HG03520 (cell line): Measurements from ENCODE around the gene OR10G3.
"Not testable (repeated sequence)": the region's sequence is repeated elsewhere in the genome, so short reads cannot be mapped to it uniquely, and the experiment has no call there.

Experiments
- ATAC-seq: cut with Tn5 transposase; IDR thresholded peaks from one replicate; pipeline ENCODE4 v1.9.1; 2021; ENCODE audit warnings: mild to moderate bottlenecking, moderate library complexity; ENCODE audit not compliant: unreplicated experiment

The OR10G3 gene, protein sequence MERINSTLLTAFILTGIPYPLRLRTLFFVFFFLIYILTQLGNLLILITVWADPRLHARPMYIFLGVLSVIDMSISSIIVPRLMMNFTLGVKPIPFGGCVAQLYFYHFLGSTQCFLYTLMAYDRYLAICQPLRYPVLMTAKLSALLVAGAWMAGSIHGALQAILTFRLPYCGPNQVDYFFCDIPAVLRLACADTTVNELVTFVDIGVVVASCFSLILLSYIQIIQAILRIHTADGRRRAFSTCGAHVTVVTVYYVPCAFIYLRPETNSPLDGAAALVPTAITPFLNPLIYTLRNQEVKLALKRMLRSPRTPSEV

DNA sequence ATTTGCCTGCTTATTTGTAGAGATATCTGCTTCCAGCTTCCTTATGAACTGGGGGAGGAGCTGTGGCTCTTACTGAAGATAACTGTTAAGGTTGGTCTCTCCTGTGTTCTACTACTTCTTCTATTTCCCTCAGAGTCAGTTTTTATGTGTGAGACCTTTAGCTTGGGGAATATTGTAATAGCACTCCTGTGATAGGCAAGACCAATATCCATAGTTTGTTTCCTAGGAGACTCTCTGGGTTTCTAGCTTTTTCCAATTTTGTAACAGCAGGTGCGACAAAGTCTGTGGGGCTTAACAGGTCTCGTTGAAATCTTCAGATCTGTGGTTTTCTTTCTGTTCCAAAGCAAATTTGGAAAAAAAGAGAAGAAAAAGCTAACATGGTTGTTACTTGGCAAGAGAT lies at the start of gene OR10G3:
Gene OR10G3, minus strand, starts transcription at position 101 of the 400 bp plus-strand sequence. CDS start 9,332 bp downstream, outside the sequence.
- no peak for ATAC-seq

DNA sequence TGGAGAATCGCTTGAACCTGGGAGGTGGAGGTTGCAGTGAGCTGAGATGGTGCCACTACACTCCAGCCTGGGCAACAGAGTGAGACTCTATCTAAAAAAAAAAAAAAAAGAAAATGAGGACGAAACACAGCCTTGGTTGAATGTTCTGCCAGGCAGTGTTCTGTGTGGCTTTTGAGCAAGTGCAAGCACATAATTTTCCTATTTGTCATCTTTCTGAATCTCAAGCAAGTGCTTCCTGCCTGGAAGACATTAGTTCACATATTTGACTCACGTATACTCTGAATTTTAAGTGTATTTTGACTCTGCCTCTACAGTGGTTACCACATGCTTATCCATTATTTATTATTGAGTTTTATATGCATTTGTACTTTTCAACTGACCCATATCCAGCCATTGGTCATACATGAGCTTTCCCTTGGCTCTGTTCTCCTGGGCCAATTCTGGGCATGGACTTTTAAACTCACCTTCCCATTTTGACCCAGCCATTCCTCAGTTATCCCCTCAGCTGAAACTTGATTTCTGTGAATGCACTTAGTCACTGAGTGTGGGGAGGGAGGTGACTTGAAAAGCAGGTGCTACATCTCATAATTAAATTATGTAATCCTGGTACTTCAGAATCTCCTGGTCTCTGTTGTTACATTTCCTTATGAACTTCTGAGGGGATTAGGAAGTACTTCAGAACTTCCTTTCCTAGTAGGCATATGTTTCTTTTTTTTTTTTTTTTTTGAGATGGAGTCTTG lies 46.8 kb upstream of the OR10G3 start:
- ATAC-seq, result no peak

DNA sequence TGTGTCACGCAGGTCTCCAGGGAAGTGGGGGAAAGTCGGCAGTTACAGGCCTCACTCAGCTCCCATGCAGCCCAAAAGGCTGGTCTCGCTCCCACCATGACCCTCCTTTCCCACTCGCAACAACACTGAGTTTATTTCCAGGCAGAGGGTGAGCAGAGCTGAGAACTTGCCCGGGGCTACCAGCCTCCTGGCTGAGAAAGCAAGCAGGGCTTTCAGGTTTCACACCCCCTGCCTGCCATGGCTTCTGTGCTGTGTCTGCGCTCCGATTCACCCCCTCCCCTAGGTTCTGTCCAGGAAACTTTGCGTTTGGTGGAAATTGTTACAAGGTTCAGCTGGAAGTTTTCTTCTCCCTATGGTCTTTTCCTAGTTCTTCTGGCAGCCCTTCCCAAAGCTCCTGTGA lies 37.7 kb upstream of the OR10G3 start:
- no peak for ATAC-seq

DNA sequence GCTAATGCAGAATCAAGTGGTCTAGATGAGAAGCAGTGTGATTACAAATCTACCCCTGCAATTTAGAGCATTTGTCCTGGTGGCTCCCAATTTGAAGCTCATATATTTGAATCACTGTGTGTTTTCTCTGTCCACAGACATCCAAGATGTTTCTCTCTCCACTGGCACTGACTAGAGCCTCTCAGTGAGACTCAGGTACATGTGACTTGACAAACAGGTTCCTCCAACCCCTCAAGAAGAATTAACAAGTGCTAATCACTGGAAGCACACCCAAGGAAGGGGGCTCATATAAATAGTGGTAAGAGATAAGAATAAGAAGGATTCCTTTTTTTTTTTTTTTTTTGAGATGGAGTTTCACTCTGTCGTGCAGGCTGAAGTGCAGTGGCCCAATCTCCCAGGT lies 34.4 kb upstream of the OR10G3 start:
- ATAC-seq, result no peak

DNA sequence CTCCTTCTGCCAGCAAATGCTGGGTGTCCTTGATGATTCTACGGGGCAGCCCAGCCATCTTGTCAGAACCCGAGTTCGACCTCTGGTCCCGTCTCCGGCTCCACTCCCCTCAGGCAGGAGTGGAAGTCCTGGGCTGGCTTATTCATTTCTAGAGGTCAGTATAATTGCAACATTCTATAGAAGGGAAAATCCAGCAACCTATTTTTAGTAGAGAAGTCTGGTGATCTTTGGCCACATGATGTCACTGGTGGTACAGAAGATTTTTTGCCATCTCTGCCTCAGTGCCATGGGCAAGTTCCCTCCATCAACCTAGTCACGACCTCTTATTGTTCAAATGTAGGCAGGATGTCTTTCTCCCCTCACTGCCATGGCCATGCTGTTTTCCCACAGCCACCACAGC lies 32.4 kb upstream of the OR10G3 start:
- ATAC-seq, result no peak

DNA sequence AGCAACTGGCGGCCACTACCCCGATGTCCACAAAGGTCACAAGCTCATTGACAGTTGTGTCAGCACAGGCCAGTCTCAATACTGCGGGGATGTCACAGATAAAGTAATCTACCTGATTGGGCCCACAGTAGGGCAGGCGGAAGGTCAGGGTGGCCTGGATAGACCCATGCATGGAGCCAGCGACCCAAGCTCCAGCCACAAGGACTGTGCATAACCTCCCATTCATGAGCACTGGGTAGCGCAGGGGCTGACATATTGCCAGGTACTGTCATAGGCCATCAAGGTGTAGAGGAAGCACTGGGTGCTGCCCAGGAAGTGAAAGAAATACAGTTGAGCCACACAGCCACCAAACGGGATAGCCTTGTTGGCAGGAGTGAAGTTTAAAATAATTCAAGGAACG lies 22.3 kb upstream of the OR10G3 start:
- not testable (repeated sequence) for ATAC-seq

DNA sequence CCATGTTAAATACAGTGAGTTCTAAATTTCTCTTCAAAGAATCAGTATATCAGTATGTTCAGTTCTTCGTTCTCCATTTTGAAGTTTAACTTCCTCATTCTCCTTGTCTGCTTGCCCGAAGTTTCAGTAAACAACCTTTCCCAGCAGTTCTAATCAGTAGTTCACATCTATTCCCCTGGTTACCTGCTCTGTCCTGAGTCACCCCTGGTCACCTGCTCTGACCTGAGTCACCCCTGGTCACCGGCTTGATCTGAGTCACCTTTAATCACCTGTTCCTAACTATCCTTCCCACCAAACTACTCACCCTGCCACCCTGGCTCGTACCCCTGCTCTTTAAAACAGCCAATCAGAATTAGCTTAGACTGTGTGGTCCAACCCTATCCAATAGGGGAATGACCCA lies 9.4 kb upstream of the OR10G3 start:
- no peak for ATAC-seq

DNA sequence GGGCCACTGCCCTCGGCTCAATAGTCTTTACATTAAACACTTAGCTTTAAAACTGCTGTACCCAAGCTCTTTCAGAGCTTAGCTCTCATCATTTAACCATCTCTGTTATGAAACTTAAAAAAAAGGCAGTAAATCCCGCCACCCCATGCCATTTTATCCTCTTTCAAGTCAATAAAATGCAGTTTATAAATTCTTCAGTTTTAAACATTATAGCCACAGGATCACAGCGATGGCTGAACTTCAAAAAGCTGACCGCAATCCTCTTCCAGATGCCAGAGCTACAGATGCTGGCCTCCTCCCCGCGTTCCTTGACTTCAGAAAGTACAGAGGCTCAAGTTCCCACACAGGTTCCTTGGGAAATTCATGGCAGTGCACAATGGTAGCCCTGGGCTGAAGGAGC lies 4.2 kb downstream of the OR10G3 start:
- no peak for ATAC-seq

DNA sequence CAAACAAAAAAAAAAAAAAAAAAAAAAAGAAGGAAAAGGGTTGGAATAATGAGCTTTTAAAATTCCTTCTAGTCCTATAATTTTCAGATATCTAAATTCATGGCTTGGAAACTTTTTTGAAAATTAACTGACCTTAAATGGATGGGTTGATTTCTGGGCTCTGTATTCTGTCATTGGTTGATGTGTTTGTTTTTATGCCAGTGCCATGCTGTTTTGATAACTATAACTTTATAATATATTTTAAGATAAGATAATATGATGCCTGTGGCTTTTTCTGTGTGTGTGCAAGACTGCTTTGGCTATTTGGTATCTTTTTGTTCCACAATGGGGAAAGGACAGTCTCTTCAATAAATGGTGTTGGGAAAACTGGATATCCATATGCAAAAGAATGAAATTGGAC lies 7.3 kb downstream of the OR10G3 start:
- ATAC-seq, result no peak

DNA sequence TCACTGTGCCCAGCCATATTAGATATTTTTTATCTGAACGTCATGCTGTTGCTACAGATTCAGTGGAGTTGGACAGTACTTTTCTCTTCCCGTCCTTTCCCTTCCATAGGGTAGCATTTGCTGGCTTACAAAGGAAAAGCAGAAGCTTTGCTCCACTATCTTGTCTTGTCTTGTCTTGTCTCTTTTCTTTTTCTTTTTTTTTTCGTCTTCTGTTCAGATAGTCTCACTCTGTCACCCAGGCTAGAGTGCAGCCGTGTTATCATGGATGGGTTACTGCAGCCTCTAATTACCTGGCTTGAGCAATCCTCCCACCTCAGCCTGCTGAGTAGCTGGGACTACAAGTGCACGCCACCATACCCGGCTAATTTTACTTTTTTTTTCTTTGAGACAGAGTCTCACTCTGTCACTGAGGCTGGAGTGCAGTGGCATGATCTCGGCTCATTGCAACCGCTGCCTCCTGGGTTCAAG lies 21.1 kb downstream of the OR10G3 start:
- no peak for ATAC-seq

DNA sequence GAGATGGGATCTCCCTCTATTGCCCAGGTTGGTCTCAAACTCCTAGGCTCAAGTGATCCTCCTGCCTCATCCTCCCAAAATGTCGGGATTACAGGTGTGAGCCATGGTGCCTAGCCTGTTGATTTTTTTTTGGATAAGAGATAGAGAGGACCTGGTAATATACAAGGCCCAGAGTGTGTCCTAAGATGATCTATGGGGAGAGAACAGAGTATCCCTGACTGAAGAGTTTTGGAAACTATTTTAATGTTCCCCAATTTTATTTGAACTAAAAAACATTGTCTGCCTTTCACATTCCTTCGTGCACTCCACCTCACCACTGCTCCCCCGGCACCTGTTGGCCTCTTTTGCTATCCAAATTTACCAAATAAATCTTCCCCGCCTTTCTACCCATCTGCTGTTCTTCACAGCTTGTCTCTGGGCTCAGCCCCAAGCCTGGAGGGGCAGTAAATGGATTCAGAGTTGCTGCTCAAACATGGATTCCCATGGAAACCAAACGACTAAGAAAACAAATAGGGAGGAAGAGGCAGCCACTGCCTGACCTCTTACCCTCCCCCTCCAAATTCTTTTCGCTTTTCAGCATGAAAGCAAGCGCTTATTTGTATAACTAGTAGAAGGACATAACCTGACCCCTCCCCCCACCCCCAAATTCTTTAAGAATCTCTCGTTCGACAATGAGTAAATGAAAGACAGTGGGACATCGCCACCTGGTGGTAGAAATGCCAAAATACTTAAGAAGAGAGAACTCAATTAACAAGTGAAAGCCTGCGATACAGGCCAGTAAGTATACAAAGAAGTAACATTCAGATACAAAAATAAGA lies 22.6 kb downstream of the OR10G3 start:
- peak; percentile 46 for ATAC-seq

DNA sequence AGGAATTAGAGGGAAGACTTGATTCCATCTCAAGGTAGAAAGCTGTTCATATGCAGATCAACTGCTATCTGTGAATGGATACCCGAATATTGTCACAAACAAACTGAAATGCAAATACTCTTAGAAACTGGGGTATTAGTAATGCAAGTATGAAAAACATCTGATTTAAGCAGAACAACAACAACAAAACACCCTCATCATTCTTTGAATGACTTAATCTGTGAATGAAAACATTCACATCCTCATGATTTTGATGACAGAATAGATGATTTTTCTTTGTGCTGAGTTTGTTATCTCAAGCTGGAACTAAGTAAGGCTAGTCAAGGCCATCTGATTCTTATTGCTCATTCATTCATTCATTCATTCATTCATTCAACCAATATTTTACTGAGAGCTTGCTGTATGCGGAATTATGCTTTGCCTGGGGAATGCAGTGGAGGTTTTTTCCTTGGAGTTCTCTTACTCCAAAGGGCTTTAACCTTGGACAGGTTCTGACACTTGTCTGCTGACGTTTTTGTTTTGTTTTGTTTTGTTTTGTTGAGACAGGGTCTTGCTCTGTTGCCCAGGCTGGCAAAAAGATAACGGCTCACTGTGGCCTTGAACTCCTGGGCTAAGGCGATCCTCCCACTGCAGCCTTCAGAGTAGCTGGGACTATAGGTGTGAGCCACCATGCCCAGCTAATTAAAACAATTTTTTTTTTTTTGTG lies 23.3 kb downstream of the OR10G3 start:
- no peak for ATAC-seq

DNA sequence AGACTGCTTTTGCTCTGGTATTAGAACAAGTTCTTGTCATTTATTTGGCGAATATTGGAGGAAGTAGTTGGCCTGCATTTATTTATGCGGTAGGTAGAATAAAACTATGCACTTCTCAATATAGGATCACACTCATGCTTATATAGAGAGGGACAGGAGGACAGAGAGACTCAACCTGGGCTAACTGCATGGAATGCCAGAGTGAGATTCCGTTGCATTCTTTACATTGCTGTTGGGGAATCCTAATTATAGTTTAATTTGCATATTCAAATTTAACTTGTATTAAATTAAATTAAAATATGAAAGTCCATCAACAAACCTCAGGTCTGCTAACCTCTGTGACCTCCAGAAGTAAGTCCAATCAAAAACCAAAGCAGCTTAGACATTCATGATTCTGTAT lies 26.6 kb downstream of the OR10G3 start:
- no peak for ATAC-seq

DNA sequence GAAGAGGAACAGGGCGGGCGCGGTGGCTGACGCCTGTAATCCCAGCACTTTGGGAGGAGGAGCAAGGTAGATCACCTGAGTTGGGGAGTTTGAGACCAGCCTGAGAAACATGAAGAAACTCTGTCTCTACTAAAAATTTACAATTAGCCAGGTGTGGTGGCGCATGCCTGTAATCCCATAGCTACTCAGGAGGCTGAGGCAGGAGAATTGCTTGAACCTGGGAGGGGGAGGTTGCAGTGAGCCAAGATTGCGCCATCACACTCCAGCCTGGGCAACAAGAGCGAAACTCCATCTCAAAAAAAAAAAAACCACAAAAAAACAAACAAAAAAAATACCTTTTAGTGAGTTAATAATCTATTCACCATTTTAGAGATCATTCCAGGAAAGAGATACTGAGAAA lies 35.3 kb downstream of the OR10G3 start:
- not testable (repeated sequence) for ATAC-seq

DNA sequence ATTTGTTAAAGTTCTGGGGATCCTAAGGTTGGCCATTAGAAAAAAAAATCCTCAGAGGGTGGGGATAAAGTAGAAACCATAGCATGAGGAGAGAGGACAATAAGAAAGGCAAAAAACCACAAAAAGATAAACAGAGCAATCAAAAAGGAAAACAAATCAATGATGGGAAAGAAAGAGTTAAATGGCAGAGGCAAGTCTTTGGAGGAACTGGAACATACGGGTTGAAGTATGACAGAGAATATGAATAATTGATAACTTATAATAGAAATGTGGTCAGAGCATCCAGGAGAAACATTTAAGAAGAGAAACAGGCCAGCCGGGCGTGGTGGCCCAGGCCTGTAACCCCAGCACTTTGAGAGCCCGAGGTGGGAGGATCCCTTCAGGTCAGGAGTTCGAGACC lies 35.9 kb downstream of the OR10G3 start:
- ATAC-seq, result no peak

DNA sequence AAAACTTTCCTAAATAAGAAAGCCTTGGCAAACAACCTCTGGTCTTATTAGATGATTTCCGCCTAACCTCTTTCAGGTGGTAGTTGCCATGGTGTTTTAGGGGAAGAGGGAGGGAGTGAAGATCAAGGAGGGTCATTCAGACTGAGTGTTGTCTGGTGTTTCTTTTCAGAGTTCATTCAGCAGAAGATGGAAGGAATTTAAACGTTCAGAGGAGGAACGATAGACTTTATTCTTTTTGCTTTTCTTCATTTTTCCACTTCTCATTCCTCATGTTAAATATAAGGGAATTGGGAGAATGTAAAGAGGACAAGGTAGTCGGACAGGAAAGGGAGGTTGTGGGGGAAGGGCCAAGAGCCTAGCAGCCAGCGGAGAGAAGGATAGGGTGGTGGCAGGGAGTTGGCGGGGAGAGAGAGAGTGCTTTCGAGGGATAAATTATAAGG lies 36.3 kb downstream of the OR10G3 start:
- no peak for ATAC-seq

DNA sequence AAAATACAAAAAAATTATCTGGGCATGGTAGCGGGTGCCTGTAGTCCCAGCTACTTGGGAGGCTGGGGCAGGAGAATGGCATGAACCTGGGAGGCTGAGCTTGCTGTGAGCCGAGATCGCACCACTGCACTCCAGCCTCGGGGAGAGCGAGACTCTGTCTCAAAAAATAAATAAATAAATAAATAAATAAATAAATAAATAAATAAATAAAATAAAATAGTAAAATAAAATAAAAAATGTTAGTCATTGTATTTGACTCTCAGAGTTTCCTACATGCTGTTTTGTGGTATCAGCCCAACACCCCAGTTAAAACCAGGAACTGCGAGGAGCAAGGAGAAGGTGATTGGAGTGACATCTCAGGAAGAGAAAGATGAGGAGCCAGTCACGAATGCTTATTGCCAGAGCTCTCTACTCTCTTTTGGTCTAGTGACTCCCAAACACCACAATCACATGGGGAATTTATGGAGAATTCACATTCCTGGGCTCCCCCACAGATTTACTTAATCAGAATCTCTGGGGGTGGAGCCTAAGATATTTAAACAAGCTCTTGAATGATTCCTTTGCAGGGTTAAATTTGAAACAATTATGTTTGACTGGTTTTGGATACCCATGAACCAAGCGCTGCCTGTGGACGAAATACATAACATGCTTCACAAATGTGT lies 38.3 kb downstream of the OR10G3 start:
- ATAC-seq, result no peak

DNA sequence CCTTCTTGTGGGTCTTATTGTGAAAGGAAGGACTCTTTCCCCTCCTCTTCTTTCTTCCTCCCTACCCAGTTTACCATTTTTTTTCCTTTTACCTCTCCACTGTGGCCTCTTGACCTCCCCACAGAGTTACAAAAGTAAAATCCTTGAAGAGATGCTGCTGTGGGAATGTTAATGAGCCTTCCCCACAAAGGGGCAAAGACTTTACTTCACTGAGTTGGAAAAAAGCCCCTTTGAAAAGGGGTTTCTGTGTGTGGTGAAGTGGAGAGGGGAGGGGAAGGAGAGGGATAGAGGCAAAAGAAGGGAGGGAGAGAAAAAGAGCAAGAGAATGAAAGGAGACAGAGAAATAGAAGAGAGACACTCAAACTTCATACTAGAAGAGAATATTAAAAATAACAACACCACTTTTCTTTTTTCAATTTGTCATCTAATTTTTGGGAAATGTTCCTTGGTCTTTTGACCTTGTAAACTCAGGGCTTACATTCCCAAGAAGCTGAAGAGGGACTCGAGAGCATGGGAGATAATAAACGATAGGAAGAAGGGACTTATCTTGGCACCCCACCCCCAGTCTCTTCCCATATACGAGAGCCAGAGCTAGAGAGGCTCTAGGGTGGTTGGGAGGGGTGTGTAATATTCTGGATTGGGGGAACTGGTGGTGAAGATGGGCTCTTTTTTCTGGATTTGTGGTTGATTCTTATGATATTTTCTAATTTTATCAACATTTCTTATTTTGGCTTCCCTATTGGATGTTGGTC lies 40.5 kb downstream of the OR10G3 start:
- no peak for ATAC-seq

DNA sequence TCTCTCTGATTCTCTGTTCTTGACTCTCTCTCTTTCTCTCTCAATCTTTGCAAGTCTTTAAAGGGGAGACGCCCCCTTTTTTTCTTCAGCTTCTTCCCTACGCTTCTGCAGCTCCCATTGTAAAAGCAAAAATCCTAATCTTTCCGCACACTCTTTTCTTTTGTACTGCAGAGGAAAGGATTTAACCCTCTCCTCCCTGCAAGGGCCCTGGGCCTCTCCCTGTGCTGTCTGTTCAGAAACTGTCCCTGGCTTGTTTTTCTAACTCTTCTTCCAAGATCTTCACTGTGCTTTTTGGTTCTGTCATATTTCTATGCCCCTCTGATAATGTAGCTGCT lies 42.8 kb downstream of the OR10G3 start:
- ATAC-seq, result no peak
